HepG2 (cell line): Measurements from ENCODE around the gene PSAP. TPM values are rescaled to one million over a fixed set of nuclear protein-coding genes. Genes with fewer than 3 reads are reported as not detected.

ENCODE experiments used
- CEBPB ChIP-seq: IDR thresholded peaks from 2 replicates; pipeline ENCODE4 v1.6.1; 2011; ENCODE audit warnings: low read depth, low read length, improper control_type of control experiment, borderline replicate concordance
- HCFC1 ChIP-seq: fragments of 150-350 bp; IDR thresholded peaks from 2 replicates; pipeline ENCODE4 v1.6.1; 2014; ENCODE audit warnings: low read depth, low read length
- HOXA5 ChIP-seq: sonication (generic); formaldehyde crosslinking; IDR thresholded peaks from 2 replicates; pipeline ENCODE4 v1.4.0; 2020; ENCODE audit warnings: missing genetic modification reagents
- KAT7 ChIP-seq: IDR thresholded peaks from 2 replicates; pipeline ENCODE4 v1.6.1; 2018; ENCODE audit warnings: borderline replicate concordance, missing compliant biosample characterization
- KLF12 ChIP-seq: sonication (generic); formaldehyde crosslinking; IDR thresholded peaks from 2 replicates; pipeline ENCODE4 v1.4.0; 2020; ENCODE audit warnings: missing genetic modification reagents, borderline replicate concordance
- NCOR1 ChIP-seq: fragments of 200-600 bp; sonication (generic); IDR thresholded peaks from 2 replicates; pipeline ENCODE4 v1.7.0; 2017; ENCODE audit warnings: antibody characterized with exemption, low read length, borderline replicate concordance
- PHF8 ChIP-seq: sonication (generic); formaldehyde crosslinking; IDR thresholded peaks from 2 replicates; pipeline ENCODE4 v1.5.0; 2020; ENCODE audit warnings: missing genetic modification reagents
- PITX1 ChIP-seq: sonication (generic); formaldehyde crosslinking; IDR thresholded peaks from 2 replicates; pipeline ENCODE4 v1.5.1; 2020; ENCODE audit warnings: mild to moderate bottlenecking, missing genetic modification reagents
- RBM39 ChIP-seq: fragments of 200-400 bp; formaldehyde crosslinking; IDR thresholded peaks from one replicate; pipeline ENCODE4 v1.6.1; 2018; ENCODE audit warnings: antibody characterized with exemption, mild to moderate bottlenecking, low read depth, low read length; ENCODE audit not compliant: poor library complexity, severe bottlenecking
- SAFB2 ChIP-seq: sonication (generic); formaldehyde crosslinking; IDR thresholded peaks from 2 replicates; pipeline ENCODE4 v1.5.1; 2020; ENCODE audit warnings: missing genetic modification reagents, low read depth, mild to moderate bottlenecking, borderline replicate concordance
- SIX1 ChIP-seq: sonication (generic); formaldehyde crosslinking; IDR thresholded peaks from 2 replicates; pipeline ENCODE4 v1.4.0; 2020; ENCODE audit warnings: missing genetic modification reagents, borderline replicate concordance
- SP4 ChIP-seq: sonication (generic); formaldehyde crosslinking; IDR thresholded peaks from 2 replicates; pipeline ENCODE4 v1.8.1; 2023; ENCODE audit warnings: mild to moderate bottlenecking, missing genetic modification reagents
- STAG1 ChIP-seq: sonication (generic); formaldehyde crosslinking; IDR thresholded peaks from 2 replicates; pipeline ENCODE4 v1.4.0; 2020; ENCODE audit warnings: missing genetic modification reagents
- TEAD2 ChIP-seq: sonication (generic); formaldehyde crosslinking; IDR thresholded peaks from 2 replicates; pipeline ENCODE4 v1.9.0; 2021; ENCODE audit warnings: missing genetic modification reagents
- ZFP90 ChIP-seq: sonication (generic); formaldehyde crosslinking; IDR thresholded peaks from 2 replicates; pipeline ENCODE4 v1.8.0; 2022; ENCODE audit warnings: missing genetic modification reagents, mild to moderate bottlenecking, inconsistent platforms, borderline replicate concordance
- ZNF331 ChIP-seq: sonication (generic); formaldehyde crosslinking; IDR thresholded peaks from 2 replicates; pipeline ENCODE4 v1.4.0; 2020; ENCODE audit warnings: missing genetic modification reagents
- ZNF605 ChIP-seq: sonication (generic); formaldehyde crosslinking; IDR thresholded peaks from 2 replicates; pipeline ENCODE4 v1.8.0; 2022; ENCODE audit warnings: mild to moderate bottlenecking, missing genetic modification reagents
- ZNF773 ChIP-seq: sonication (generic); formaldehyde crosslinking; IDR thresholded peaks from 2 replicates; pipeline ENCODE4 v1.4.0; 2020; ENCODE audit warnings: missing genetic modification reagents, borderline replicate concordance
- ZNF883 ChIP-seq: sonication (generic); formaldehyde crosslinking; IDR thresholded peaks from 2 replicates; pipeline ENCODE4 v1.5.1; 2020; ENCODE audit warnings: mild to moderate bottlenecking, missing genetic modification reagents; ENCODE audit errors: not compliant biosample characterization
- ZNF891 ChIP-seq: sonication (generic); formaldehyde crosslinking; IDR thresholded peaks from 2 replicates; pipeline ENCODE4 v1.5.0; 2020; ENCODE audit warnings: mild to moderate bottlenecking, missing genetic modification reagents
- polyA plus RNA-seq, 8 experiments: library from polyadenylated mRNA; depleted of rRNA in 3 of 8; stranded (reverse) in 7 of 8; unstranded in 1 of 8; fragments of >200 nt; fragmentation: Illumina TruSeq in 4 of 8; extraction: Trizol in 4 of 8; gene quantifications; 2 replicates each; pipeline versions ENCODE4 v1.2.1 to v1.2.3, GENCODE V29; 2011 to 2016; ENCODE audit warnings: low read depth in 4 of 8, missing spikeins in 1 of 8, mixed read lengths in 1 of 8; ENCODE audit not compliant: insufficient read depth in 1 of 8
- total RNA-seq, 5 experiments: library from RNA; depleted of rRNA; stranded (reverse); fragments of >200 nt; fragmentation: Illumina TruSeq; extraction: Trizol; gene quantifications; 2 replicates each; pipeline ENCODE4 v1.2.3, GENCODE V29; 2016; ENCODE audit warnings: low read depth in 1 of 5
- TF ChIP-seq, protein P1 (sequence below), 2 experiments: sonication (generic) in 1 of 2; formaldehyde crosslinking in 1 of 2; IDR thresholded peaks; 2 replicates each; pipeline versions ENCODE4 v1.5.1 to v1.6.1; 2011 to 2020; ENCODE audit warnings: borderline replicate concordance in 1 of 2, low read depth in 1 of 2, low read length in 1 of 2, mild to moderate bottlenecking in 1 of 2, missing genetic modification reagents in 1 of 2, moderate library complexity in 1 of 2
- TF ChIP-seq, protein P2 (sequence below): sonication (generic); formaldehyde crosslinking; IDR thresholded peaks from 2 replicates; pipeline ENCODE4 v1.4.0; 2020; ENCODE audit warnings: mild to moderate bottlenecking, missing genetic modification reagents
- TF ChIP-seq, protein P3 (sequence below): sonication (generic); formaldehyde crosslinking; IDR thresholded peaks from 2 replicates; pipeline ENCODE4; 2020; ENCODE audit warnings: missing genetic modification reagents, mild to moderate bottlenecking, borderline replicate concordance

PSAP gene
- total and polyA plus RNA-seq, 2 of the 13 experiments (the other 11 are each of a cell fraction or from before 2014, with no cell fraction given) = 323 to 643 TPM

DNA sequence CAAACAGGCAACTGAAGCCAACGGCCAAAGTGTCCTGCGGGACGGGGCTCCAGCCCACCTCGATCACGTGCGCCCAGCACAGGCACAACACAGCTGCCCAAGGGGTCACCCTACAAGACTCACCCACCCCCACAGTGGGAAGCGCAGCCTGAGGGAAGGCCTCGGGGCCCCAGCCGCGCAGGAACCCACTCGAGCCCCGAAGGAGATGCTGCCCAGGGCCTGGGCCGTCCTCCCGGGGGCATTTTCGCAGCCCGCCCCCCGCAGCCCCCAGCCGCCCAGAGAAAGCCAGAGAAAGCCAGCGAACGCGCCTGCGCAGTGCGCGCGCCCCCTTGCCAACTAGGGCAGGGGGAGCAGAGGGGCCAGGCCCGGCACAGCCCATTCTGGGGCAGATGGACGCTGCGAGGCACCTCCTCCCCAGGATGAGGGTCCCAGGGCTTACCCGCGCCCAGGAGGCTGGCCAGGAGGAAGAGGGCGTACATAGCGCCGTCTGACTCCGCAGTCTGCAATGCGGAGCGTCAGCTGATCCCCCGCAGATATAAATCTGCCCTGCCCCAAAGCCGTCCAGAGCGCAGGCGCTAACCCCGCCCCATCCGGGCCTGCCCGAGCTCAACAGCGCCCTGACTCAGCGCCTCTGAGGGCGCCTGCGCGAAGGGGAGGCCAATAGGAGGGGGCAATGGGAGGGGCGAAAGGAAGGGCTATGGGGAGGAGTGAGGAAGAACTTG lies at the start of gene PSAP (continued):
- TF ChIP-seq SIX1 (CRISPR knock-in tag) (no peak), ZFP90 (CRISPR knock-in tag) (peak; percentile 77), STAG1 (CRISPR knock-in tag) (no peak), CEBPB (no peak), KLF12 (CRISPR knock-in tag) (peak; percentile 72; the same call in 1 of the 2 replicates), PITX1 (CRISPR knock-in tag) (peak; percentile 84; the same call in 1 of the 2 replicates), ZNF331 (peak; percentile 35; the same call in 1 of the 2 replicates), HCFC1 (no peak), TEAD2 (CRISPR knock-in tag) (no peak), SAFB2 (CRISPR knock-in tag) (peak; percentile 73; the same call in 1 of the 2 replicates), ZNF891 (CRISPR knock-in tag) (peak; percentile 97), NCOR1 (no peak; the same call in 1 of the 2 replicates), PHF8 (CRISPR knock-in tag) (peak; percentile 87), KAT7 (peak; percentile 82), ZNF773 (CRISPR knock-in tag) (0 out of 2 replicates have a peak, but pooled peaks have one; percentile 34), SP4 (CRISPR knock-in tag) (peak; percentile 86), ZNF883 (CRISPR knock-in tag) (peak; percentile 90), HOXA5 (CRISPR knock-in tag) (peak; percentile 85), ZNF605 (no peak; the same call in 1 of the 2 replicates), RBM39 (peak; percentile 70)
- TF ChIP-seq, protein P1, sequence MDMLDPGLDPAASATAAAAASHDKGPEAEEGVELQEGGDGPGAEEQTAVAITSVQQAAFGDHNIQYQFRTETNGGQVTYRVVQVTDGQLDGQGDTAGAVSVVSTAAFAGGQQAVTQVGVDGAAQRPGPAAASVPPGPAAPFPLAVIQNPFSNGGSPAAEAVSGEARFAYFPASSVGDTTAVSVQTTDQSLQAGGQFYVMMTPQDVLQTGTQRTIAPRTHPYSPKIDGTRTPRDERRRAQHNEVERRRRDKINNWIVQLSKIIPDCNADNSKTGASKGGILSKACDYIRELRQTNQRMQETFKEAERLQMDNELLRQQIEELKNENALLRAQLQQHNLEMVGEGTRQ (IDR thresholded peaks at IDR 0.05; ENCODE audit: low read depth, low read length) = peak; percentile 60
- TF ChIP-seq, protein P1 (CRISPR knock-in tag; IDR thresholded peaks at IDR 0.05; ENCODE audit: borderline replicate concordance) = peak; percentile 89
- TF ChIP-seq, protein P2, sequence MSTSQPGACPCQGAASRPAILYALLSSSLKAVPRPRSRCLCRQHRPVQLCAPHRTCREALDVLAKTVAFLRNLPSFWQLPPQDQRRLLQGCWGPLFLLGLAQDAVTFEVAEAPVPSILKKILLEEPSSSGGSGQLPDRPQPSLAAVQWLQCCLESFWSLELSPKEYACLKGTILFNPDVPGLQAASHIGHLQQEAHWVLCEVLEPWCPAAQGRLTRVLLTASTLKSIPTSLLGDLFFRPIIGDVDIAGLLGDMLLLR (CRISPR knock-in tag) = no peak
- TF ChIP-seq, protein P3, sequence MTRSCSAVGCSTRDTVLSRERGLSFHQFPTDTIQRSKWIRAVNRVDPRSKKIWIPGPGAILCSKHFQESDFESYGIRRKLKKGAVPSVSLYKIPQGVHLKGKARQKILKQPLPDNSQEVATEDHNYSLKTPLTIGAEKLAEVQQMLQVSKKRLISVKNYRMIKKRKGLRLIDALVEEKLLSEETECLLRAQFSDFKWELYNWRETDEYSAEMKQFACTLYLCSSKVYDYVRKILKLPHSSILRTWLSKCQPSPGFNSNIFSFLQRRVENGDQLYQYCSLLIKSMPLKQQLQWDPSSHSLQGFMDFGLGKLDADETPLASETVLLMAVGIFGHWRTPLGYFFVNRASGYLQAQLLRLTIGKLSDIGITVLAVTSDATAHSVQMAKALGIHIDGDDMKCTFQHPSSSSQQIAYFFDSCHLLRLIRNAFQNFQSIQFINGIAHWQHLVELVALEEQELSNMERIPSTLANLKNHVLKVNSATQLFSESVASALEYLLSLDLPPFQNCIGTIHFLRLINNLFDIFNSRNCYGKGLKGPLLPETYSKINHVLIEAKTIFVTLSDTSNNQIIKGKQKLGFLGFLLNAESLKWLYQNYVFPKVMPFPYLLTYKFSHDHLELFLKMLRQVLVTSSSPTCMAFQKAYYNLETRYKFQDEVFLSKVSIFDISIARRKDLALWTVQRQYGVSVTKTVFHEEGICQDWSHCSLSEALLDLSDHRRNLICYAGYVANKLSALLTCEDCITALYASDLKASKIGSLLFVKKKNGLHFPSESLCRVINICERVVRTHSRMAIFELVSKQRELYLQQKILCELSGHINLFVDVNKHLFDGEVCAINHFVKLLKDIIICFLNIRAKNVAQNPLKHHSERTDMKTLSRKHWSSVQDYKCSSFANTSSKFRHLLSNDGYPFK (CRISPR knock-in tag) = peak; percentile 62; the same call in 1 of the 2 replicates
